ENCODE measurements around the gene HTT.

The HTT gene

GRCh38 chr4:3215256-3215655 lies 140.8 kb downstream of the HTT start:
- Mint-ChIP-seq H3K27ac (no peak overlapping the region), H3K36me3 (peaks cover 93% of the 10 kb centered on the region), H3K9me3 (no peaks in the 10 kb centered on the region), H3K4me3 (no peak overlapping the region), H3K4me1 (peaks cover 18% of the 10 kb centered on the region)
- DNase-seq (ENCODE audit: low spot score in 2 of 2) (no peak), ATAC-seq (no peak)

DNA sequence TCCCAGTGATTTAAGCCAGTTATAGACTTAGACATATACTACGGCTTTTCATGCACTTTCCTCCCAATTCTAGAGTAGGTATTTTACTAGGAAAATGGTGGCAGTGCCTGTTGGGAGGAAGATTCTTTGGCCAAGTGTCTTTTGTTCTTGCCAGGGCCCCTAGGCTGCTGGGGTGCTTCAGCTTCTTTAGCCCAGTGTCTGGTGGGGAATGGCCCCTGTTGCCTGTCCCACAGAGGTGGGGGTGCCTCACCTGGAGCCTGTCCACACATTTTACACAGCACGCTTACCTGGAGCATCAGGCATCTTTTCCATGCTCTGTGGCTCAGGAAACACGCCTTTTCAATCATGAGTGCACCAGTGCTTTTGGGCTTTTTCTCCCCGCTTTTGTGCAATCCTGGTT lies 141.3 kb downstream of the HTT start:
- H3K27ac Mint-ChIP-seq, result no peak overlapping the region
- H3K4me3 Mint-ChIP-seq, result no peak overlapping the region
- DNase-seq (ENCODE audit: low spot score in 2 of 2) (no peak), ATAC-seq (no peak)
- H3K4me1 Mint-ChIP-seq, result peaks cover 23% of the 10 kb centered on the region
- no peaks in the 10 kb centered on the region for H3K9me3 Mint-ChIP-seq
- peaks cover 93% of the 10 kb centered on the region for H3K36me3 Mint-ChIP-seq

DNA sequence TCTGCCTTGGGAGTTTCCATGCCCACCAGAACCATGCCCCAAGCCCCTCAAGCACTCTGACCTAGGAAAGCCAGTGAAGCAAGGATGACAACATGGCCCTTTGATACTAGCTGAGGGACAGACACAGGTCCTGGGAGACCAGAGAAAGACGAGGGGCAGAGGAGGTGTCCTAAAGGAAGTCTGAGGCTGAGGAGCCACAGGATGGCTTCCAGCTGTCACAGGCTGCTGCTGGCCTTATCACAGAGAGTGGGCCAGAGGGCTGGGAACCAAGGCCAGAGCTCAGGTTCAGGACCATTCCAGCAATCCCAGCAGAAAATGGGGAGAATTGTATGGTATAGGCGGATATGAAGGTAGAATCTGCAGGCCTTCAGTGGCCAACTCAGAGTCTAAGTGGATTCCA lies 142.8 kb downstream of the HTT start:
- H3K4me1 Mint-ChIP-seq, result peaks cover 33% of the 10 kb centered on the region
- H3K27ac Mint-ChIP-seq, result peak overlapping the region; percentile 64
- no peaks in the 10 kb centered on the region for H3K9me3 Mint-ChIP-seq
- H3K36me3 Mint-ChIP-seq, result peaks cover 92% of the 10 kb centered on the region
- no peak overlapping the region for H3K4me3 Mint-ChIP-seq
- ATAC-seq (no peak), DNase-seq (ENCODE audit: low spot score in 2 of 2) (no peak)

GRCh38 chr4:3217771-3218170 lies 143.3 kb downstream of the HTT start:
- peaks cover 92% of the 10 kb centered on the region for H3K36me3 Mint-ChIP-seq
- ATAC-seq (no peak), DNase-seq (ENCODE audit: low spot score in 2 of 2) (no peak)
- no peaks in the 10 kb centered on the region for H3K9me3 Mint-ChIP-seq
- H3K27ac Mint-ChIP-seq, result no peak overlapping the region
- H3K4me1 Mint-ChIP-seq, result peaks cover 33% of the 10 kb centered on the region
- H3K4me3 Mint-ChIP-seq, result no peak overlapping the region

DNA sequence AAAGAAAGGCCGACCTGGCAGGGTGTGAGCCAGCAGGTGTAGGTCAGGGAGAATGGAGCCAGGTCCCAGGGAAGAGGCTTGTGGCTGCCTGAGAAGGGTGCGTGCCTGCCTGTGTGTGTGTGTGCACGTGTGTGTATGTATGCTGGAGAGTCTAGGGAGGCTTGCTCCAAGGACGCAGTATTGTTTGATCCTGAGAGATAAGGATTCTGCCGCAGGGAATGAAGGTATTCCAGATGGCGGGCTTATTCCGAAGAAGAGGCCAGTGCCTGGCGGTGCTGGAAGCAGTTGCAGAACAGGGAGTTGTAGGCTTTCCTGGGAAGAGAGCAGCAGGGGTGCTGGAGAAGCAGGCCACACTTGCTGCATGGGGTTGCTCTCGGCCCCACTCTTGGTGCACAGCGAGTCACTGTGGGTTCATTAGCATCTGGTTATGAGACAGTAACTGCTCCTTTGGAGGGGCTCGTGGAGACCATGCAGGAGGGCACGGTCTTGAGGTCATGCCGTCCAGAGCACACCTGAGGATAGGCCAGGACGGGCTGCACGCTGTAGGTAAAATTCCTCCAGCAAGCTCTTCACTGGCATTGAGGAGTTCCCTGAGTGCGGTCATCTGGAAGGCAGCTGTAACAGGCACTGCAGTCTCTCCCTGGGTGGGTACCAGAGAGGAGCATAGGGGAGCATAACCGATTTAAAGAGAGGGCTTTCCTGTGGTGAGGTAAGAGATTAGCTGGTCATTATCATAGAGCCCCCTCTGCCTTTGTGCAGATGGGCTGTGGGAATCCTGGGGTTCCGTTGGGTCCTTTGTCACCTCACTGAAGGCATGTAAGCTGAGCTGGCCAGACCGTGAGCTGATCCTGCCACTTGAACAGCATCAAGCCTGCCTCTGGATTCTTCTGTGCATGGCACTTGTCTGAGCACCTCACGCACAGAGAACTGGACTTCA lies 144.6 kb downstream of the HTT start:
- Mint-ChIP-seq H3K9me3 (no peaks in the 10 kb centered on the region), H3K27ac (peak overlapping the region; percentile 26), H3K4me1 (peaks cover 33% of the 10 kb centered on the region), H3K4me3 (no peak overlapping the region), H3K36me3 (peaks cover 89% of the 10 kb centered on the region)
- DNase-seq (ENCODE audit: low spot score in 2 of 2) (no peak), ATAC-seq (no peak)

DNA sequence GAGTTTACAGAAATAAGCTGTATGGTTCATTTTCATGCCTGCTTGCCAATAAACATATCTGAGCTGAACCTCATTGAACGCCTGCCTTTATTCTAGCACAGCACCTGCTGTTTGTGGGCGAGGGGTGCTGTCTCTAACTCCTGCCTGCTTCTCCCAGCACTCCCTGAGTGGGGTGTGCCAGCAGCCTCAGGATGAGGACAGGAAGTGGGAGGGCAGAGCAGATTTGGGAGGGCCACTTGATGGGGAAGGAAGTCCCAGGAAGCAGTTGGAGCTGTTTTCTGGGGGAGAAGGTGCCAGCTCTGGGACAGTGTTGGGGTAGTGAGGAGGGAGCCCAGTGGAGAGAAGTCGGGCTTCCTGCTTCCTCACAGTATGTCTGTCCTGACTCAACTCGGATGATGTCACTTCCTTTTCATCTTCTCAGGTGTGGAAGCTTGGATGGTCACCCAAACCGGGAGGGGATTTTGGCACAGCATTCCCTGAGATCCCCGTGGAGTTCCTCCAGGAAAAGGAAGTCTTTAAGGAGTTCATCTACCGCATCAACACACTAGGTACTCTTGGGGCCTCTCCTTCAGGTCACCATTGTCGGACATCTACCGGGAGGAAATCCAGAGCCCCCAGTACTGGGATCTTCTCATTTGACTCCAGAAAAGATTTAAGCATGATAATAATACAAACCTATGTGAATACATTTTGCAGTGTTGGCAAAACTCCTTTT lies 145.4 kb downstream of the HTT start:
- Mint-ChIP-seq H3K27ac (peak overlapping the region; percentile 26), H3K36me3 (peaks cover 89% of the 10 kb centered on the region), H3K4me3 (no peak overlapping the region), H3K4me1 (peaks cover 33% of the 10 kb centered on the region), H3K9me3 (no peaks in the 10 kb centered on the region)
- no peak for ATAC-seq
- DNase-seq (ENCODE audit: low spot score in 2 of 2), result no peak

DNA sequence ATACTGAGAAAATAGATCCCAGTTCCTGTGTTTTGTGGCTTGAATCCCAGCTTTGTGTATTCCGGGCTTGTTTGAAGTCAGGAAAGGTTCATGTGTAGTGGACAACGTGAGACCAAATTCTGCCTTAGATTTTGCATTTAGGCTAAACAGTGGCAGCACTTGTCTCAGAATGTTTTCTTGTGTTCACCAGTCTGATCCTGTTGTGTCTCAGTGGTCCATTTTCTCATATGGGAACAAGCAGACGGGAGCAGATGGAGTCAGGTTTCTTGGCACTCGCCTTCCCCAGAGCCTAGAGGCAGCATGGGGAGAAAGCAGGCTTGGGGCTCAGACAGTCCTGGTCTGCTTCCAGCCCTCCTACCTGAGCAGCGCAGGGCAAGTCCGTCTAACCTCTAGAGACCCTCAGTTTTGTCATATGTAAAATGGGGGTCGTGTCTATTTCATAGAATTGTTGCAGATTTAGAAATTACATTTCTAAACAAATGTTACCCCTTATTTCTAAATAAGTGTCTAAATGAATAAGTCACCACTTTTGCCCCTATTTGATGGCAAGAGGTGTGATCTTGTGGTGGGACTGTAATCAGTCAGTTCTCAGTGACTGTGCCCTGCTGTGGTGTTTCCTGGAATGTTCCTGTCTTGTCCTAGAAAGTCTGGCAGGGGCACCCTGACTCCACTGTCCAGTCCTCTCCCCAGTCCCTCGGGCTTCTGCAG lies 146.1 kb downstream of the HTT start:
- Mint-ChIP-seq H3K9me3 (no peaks in the 10 kb centered on the region), H3K4me3 (peak overlapping the region; percentile 6), H3K27ac (peak overlapping the region; percentile 20), H3K4me1 (peaks cover 33% of the 10 kb centered on the region), H3K36me3 (peaks cover 89% of the 10 kb centered on the region)
- DNase-seq (ENCODE audit: low spot score in 2 of 2) (no peak), ATAC-seq (peak; percentile 91)

DNA sequence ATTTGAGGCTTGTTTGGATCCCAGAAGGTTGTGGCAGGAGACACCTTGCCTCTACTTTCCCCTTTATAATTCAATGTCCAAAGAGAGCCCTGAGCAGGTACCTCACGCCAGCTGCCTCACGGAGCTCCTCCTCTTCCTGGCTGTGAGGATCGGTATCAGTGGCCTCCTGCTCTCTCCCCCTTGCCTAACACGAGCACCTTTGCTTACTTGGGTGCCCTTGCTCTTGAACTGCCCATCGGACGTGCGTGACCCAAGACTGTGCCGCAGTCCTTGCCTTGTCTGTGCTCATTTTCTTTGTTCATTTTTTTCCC lies 146.7 kb downstream of the HTT start:
- Mint-ChIP-seq H3K4me3 (peak overlapping the region; percentile 6), H3K36me3 (peaks cover 86% of the 10 kb centered on the region), H3K27ac (peak overlapping the region; percentile 20), H3K9me3 (no peaks in the 10 kb centered on the region), H3K4me1 (peaks cover 33% of the 10 kb centered on the region)
- ATAC-seq (peak; percentile 57), DNase-seq (ENCODE audit: low spot score in 2 of 2) (peak in 1 of 2 donors; percentile 63)

- Mint-ChIP-seq H3K36me3 (peaks cover 89% of the 10 kb centered on the region), H3K27ac (no peak overlapping the region), H3K4me1 (peaks cover 33% of the 10 kb centered on the region), H3K4me3 (no peak overlapping the region), H3K9me3 (no peaks in the 10 kb centered on the region)
- ATAC-seq (no peak), DNase-seq (ENCODE audit: low spot score in 2 of 2) (no peak)
Observed at GRCh38 chr4:3221996-3222395, 147.5 kb downstream of the HTT start.

GRCh38 chr4:3223346-3223745 lies 148.9 kb downstream of the HTT start:
- ATAC-seq, result no peak
- peaks cover 82% of the 10 kb centered on the region for H3K36me3 Mint-ChIP-seq
- peaks cover 33% of the 10 kb centered on the region for H3K4me1 Mint-ChIP-seq
- peak overlapping the region; percentile 74 for H3K27ac Mint-ChIP-seq
- no peak overlapping the region for H3K4me3 Mint-ChIP-seq
- DNase-seq (ENCODE audit: low spot score in 2 of 2), result no peak
- no peaks in the 10 kb centered on the region for H3K9me3 Mint-ChIP-seq

DNA sequence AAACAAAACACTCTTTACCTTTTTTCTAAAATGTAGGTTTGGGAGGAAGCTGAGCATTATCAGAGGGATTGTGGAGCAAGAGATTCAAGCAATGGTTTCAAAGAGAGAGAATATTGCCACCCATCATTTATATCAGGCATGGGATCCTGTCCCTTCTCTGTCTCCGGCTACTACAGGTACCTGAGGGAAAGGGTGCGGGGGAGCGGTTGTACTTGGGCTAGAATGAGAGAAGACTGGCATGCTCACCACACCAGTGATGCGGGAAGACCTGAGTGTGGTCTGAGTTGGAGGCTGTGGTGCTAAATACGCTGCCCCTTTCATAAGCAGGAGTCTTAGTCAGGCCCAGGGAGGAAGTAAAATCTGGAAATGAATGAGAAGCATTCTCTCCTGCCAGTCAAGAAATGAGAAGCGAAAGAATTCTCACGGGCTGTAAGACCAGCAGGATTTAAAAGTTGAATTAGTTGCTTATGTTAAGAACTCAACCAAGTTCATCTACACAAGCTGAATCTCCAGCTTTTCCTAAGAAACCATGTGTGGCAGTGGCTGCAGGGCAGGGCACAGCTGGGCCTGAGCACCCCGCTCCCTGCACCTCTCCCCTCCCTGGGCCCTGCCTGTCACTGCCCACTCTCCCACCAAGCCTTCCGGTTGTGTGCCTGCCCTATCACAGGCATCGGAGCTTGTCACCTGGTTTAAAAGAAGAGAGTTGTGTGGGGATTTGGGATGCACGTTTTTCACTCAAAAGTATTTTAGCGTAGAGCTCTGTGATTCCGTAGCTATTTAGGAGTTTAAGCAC lies 149.7 kb downstream of the HTT start:
- H3K9me3 Mint-ChIP-seq, result no peaks in the 10 kb centered on the region
- H3K27ac Mint-ChIP-seq, result peak overlapping the region; percentile 74
- peaks cover 81% of the 10 kb centered on the region for H3K36me3 Mint-ChIP-seq
- H3K4me3 Mint-ChIP-seq, result no peak overlapping the region
- DNase-seq (ENCODE audit: low spot score in 2 of 2), result no peak
- no peak for ATAC-seq
- H3K4me1 Mint-ChIP-seq, result peaks cover 28% of the 10 kb centered on the region

GRCh38 chr4:3225071-3225850 lies 150.8 kb downstream of the HTT start:
- H3K36me3 Mint-ChIP-seq, result peaks cover 83% of the 10 kb centered on the region

GRCh38 chr4:3225936-3226335 lies 151.5 kb downstream of the HTT start:
- no peak for DNase-seq (ENCODE audit: low spot score in 2 of 2)

More at GRCh38 chr4:3225071-3225850, 150.8 kb downstream of the HTT start:
- Mint-ChIP-seq H3K9me3 (no peaks in the 10 kb centered on the region), H3K4me3 (no peak overlapping the region), H3K27ac (no peak overlapping the region), H3K4me1 (peaks cover 21% of the 10 kb centered on the region)
- no peak for ATAC-seq
- no peak for DNase-seq (ENCODE audit: low spot score in 2 of 2)

GRCh38 chr4:3226467-3226866 lies 152.0 kb downstream of the HTT start:
- Mint-ChIP-seq H3K27ac (peak overlapping the region; percentile 67), H3K4me3 (no peak overlapping the region), H3K9me3 (no peaks in the 10 kb centered on the region), H3K4me1 (peaks cover 11% of the 10 kb centered on the region), H3K36me3 (peaks cover 83% of the 10 kb centered on the region)
- DNase-seq (ENCODE audit: low spot score in 2 of 2), result no peak
- ATAC-seq, result no peak

More at GRCh38 chr4:3225936-3226335, 151.5 kb downstream of the HTT start:
- ATAC-seq, result no peak
- Mint-ChIP-seq H3K4me1 (peaks cover 15% of the 10 kb centered on the region), H3K4me3 (no peak overlapping the region), H3K36me3 (peaks cover 83% of the 10 kb centered on the region), H3K9me3 (no peaks in the 10 kb centered on the region), H3K27ac (no peak overlapping the region)
